Measurements from ENCODE around the gene LRP1. TPM values are rescaled to one million over a fixed set of nuclear protein-coding genes. Genes with fewer than 3 reads are reported as not detected.

Gene LRP1
- polyA plus RNA-seq, 12 donors: 81.0 to 163 (median 123) TPM; not detected in 1

GRCh38 chr12:57190821-57191220, 62.5 kb downstream of the LRP1 start:
- no peak for DNase-seq

GRCh38 chr12:57191410-57191809, 63.1 kb downstream of the LRP1 start:
- DNase-seq: no peak

GRCh38 chr12:57192920-57193319, 64.6 kb downstream of the LRP1 start:
- no peak for DNase-seq

GRCh38 chr12:57193706-57194245, 65.5 kb downstream of the LRP1 start:
- DNase-seq: no peak

GRCh38 chr12:57194253-57194652, 66.0 kb downstream of the LRP1 start:
- no peak for DNase-seq

- no peak for DNase-seq
Measured at GRCh38 chr12:57195186-57195585, 66.9 kb downstream of the LRP1 start.

- no peak for DNase-seq
Measured at GRCh38 chr12:57195611-57196371, 67.5 kb downstream of the LRP1 start.

- DNase-seq: no peak
Measured at GRCh38 chr12:57196439-57196838, 68.2 kb downstream of the LRP1 start.

GRCh38 chr12:57196956-57197355, 68.7 kb downstream of the LRP1 start:
- DNase-seq: no peak

GRCh38 chr12:57198329-57198728, 70.0 kb downstream of the LRP1 start:
- DNase-seq: no peak

GRCh38 chr12:57199191-57199590, 70.9 kb downstream of the LRP1 start:
- DNase-seq: no peak

GRCh38 chr12:57200497-57200896, 72.2 kb downstream of the LRP1 start:
- no peak for DNase-seq

GRCh38 chr12:57201219-57201618, 72.9 kb downstream of the LRP1 start:
- no peak for DNase-seq

- DNase-seq: no peak
Measured at GRCh38 chr12:57201631-57202030, 73.3 kb downstream of the LRP1 start.

- no peak for DNase-seq
Measured at GRCh38 chr12:57202321-57202720, 74.0 kb downstream of the LRP1 start.

- no peak for DNase-seq
Measured at GRCh38 chr12:57203201-57203600, 74.9 kb downstream of the LRP1 start.

- DNase-seq: no peak
Measured at GRCh38 chr12:57203791-57204190, 75.5 kb downstream of the LRP1 start.

GRCh38 chr12:57204454-57204853, 76.2 kb downstream of the LRP1 start:
- DNase-seq: no peak

- DNase-seq: no peak
Measured at GRCh38 chr12:57205186-57205585, 76.9 kb downstream of the LRP1 start.

- DNase-seq: no peak
Measured at GRCh38 chr12:57205931-57206330, 77.6 kb downstream of the LRP1 start.

GRCh38 chr12:57207731-57208630, 79.7 kb downstream of the LRP1 start:
- no peak for DNase-seq

GRCh38 chr12:57208631-57209282, 80.5 kb downstream of the LRP1 start:
- DNase-seq: no peak
